ENCODE data around the gene ADGRA3. TPM values are rescaled to one million over a fixed set of nuclear protein-coding genes. Genes with fewer than 3 reads are reported as not detected.

The ADGRA3 gene
- total and polyA plus RNA-seq, 8 donors = 13.4 to 27.4 (median 17.6) TPM

- Histone ChIP-seq H3K36me3 (no peaks in the 10 kb centered on the region), H3K9me3 (no peaks in the 10 kb centered on the region), H3K4me1 (peaks cover 0 to 8% (median 4%) of the 10 kb centered on the region in 3 donors), H3K27me3 (no peaks in the 10 kb centered on the region), H3K27ac (no peak overlapping the region), H3K4me3 (no peak overlapping the region)
- DNase-seq (no peak), ATAC-seq (peak in 2 of 4 donors; percentile 29 to 41), FAIRE-seq (no peak)
- intact Hi-C loops (cut with DNase I) = no loop called here
- no peak for TF ChIP-seq CTCF (IDR thresholded peaks at IDR 0.05)
- WGBS, 2 donors = 59 to 75% methylated on average over 5 of the region's 5 CpGs
Observed at GRCh38 chr4:22474636-22475310, 41.1 kb downstream of the ADGRA3 start.

DNA sequence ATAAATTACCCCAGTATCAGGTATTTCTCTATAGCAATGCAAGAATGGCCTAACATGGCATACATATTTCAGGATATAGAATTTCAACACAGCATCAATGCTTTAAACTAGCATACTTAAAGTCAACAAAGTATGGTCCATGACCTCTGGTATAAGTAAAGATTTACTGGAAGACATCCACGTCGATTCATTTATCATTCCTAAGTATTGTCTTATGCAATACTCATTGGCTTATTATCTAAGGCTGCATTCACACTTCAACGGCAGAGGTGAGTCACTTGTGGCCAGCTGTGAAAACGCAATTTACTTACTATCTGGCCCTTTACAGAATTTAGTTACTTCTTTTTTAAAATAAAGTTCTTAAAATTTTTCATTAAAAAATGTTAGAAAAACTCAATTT is 42.6 kb downstream of the ADGRA3 start:
- H3K9me3 ChIP-seq = no peaks in the 10 kb centered on the region
- TF ChIP-seq CTCF (IDR thresholded peaks at IDR 0.05) = no peak
- H3K27ac ChIP-seq = no peak overlapping the region
- 44 to 54% methylated on average over 4 of the region's 4 CpGs for WGBS, 2 donors
- H3K4me1 ChIP-seq = peaks cover 0 to 8% (median 4%) of the 10 kb centered on the region in 3 donors
- intact Hi-C loops (cut with DNase I) = no loop called here
- ATAC-seq (peak in 1 of 4 donors; percentile 48), DNase-seq (no peak), FAIRE-seq (no peak)
- H3K27me3 ChIP-seq = no peaks in the 10 kb centered on the region
- no peaks in the 10 kb centered on the region for H3K36me3 ChIP-seq
- no peak overlapping the region for H3K4me3 ChIP-seq

- ATAC-seq (no peak), FAIRE-seq (no peak), DNase-seq (no peak)
- no peaks in the 10 kb centered on the region for H3K9me3 ChIP-seq
- no peak for TF ChIP-seq CTCF (IDR thresholded peaks at IDR 0.05)
- intact Hi-C loops (cut with DNase I) = no loop called here
- no peak overlapping the region for H3K27ac ChIP-seq
- WGBS, 2 donors = 82 to 86% methylated on average over 4 of the region's 4 CpGs
- no peaks in the 10 kb centered on the region for H3K27me3 ChIP-seq
- no peak overlapping the region for H3K4me3 ChIP-seq
- peaks cover 0 to 8% (median 4%) of the 10 kb centered on the region in 3 donors for H3K4me1 ChIP-seq
- H3K36me3 ChIP-seq = no peaks in the 10 kb centered on the region
Observed at GRCh38 chr4:22471999-22472461, 43.8 kb downstream of the ADGRA3 start.

DNA sequence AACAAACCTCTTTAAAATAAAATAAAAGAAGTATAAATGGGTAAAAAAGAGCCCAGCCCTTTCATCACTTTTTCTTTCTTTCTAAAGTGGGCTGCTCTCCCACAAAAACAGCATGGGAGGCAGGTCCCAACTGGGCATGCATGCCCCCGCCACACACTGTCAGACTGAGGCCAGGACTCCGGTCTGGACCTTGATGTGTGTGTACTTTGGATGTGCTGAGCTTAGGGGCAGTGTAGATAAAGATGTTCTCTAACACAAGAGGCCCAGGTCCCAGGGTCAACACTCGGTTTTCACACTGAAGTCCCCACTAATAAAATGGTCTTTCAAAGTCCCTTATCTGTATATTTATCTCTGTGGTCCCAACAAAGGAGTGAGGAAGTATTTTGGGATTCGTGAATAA is 44.4 kb downstream of the ADGRA3 start:
- Histone ChIP-seq H3K36me3 (no peaks in the 10 kb centered on the region), H3K27me3 (no peaks in the 10 kb centered on the region), H3K9me3 (no peaks in the 10 kb centered on the region), H3K27ac (no peak overlapping the region), H3K4me1 (peaks cover 0 to 8% (median 4%) of the 10 kb centered on the region in 3 donors), H3K4me3 (no peak overlapping the region)
- WGBS, 2 donors = 69 to 71% methylated on average over 4 of the region's 4 CpGs
- ATAC-seq (no peak), DNase-seq (no peak), FAIRE-seq (no peak)
- TF ChIP-seq CTCF (IDR thresholded peaks at IDR 0.05) = no peak
- intact Hi-C loops (cut with DNase I) = no loop called here

DNA sequence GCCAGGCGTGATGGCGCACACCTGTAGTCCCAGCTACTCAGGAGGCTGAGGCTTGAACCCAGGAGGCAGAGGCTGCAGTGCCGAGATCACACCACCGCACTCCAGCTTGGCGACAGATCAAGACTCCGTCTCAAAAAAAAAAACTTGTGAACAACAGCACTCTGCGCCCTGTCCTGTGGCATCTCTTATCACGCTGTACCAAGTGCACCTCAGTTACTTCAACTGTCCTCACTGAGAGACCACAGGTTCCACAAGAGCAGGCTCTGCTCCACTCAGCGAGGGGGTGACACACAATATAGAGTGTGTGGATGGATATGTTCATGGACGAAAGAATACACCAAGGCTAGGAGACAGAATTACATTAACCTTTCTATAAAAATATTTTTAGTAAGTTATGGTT is 49.3 kb downstream of the ADGRA3 start:
- Histone ChIP-seq H3K4me1 (peaks cover 0 to 4% (median 0%) of the 10 kb centered on the region in 3 donors), H3K4me3 (no peak overlapping the region), H3K9me3 (no peaks in the 10 kb centered on the region), H3K36me3 (no peaks in the 10 kb centered on the region), H3K27ac (no peak overlapping the region), H3K27me3 (no peaks in the 10 kb centered on the region)
- intact Hi-C loops (cut with DNase I) = no loop called here
- ATAC-seq = no peak
- no peak for TF ChIP-seq CTCF (IDR thresholded peaks at IDR 0.05)
- DNase-seq = no peak
- FAIRE-seq = no peak
- WGBS, 2 donors = 92 to 93% methylated on average over 10 of the region's 10 CpGs

All from pancreas (tissue), 10 donors.